GM10266 (cell line): ENCODE results near the gene SPATA6.

ENCODE experiments used
- DNase-seq: peaks from one replicate; pipeline ENCODE4 v3.0.0; 2012; ENCODE audit errors: extremely low spot score
- TF ChIP-seq, protein P1 (sequence below): IDR thresholded peaks from 2 replicates; pipeline ENCODE4 v1.5.1; 2012; ENCODE audit warnings: mild to moderate bottlenecking, low read depth; ENCODE audit not compliant: control insufficient read depth, insufficient read depth; ENCODE audit errors: missing control alignments

Gene SPATA6

DNA sequence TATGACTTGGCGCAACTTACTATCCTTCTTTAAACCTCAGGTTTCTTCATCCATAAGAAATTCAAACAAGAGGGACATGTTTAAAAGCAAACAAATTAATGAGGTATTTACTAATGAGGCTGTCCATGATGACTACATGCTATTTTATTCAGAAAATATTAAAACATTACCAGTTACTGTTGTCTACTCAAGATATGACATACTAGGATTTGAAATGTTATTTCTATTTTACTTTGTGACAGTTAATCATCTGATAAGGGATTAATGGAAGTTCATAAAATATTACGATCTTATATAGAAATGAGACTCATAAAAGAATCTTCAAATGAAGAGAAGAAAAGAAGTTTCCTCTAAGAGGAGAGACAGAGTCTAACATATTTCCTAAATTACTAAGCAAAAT is 80.1 kb downstream of the SPATA6 start:
- DNase-seq = no peak
- TF ChIP-seq, protein P1, sequence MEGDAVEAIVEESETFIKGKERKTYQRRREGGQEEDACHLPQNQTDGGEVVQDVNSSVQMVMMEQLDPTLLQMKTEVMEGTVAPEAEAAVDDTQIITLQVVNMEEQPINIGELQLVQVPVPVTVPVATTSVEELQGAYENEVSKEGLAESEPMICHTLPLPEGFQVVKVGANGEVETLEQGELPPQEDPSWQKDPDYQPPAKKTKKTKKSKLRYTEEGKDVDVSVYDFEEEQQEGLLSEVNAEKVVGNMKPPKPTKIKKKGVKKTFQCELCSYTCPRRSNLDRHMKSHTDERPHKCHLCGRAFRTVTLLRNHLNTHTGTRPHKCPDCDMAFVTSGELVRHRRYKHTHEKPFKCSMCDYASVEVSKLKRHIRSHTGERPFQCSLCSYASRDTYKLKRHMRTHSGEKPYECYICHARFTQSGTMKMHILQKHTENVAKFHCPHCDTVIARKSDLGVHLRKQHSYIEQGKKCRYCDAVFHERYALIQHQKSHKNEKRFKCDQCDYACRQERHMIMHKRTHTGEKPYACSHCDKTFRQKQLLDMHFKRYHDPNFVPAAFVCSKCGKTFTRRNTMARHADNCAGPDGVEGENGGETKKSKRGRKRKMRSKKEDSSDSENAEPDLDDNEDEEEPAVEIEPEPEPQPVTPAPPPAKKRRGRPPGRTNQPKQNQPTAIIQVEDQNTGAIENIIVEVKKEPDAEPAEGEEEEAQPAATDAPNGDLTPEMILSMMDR = no peak

DNA sequence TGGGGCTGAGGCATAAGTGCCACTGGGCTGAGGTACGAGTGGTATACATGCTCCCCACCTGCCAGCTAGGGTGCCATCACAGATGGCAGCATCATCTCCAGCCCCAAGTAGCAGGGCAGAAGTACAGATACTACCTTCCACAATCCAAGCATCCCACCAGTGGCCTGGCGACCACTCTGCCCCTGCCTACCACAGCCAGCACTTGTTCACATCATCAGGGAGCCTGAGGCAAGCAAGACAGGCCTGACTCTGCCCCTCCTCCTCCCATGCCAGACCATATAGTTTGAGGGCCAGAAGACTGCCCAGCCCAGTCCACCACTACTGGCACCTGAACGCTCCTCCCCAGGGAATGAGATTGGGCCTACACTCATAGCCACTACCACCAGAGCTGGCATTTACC is 84.6 kb downstream of the SPATA6 start:
- TF ChIP-seq, protein P1 = no peak
- no peak for DNase-seq

DNA sequence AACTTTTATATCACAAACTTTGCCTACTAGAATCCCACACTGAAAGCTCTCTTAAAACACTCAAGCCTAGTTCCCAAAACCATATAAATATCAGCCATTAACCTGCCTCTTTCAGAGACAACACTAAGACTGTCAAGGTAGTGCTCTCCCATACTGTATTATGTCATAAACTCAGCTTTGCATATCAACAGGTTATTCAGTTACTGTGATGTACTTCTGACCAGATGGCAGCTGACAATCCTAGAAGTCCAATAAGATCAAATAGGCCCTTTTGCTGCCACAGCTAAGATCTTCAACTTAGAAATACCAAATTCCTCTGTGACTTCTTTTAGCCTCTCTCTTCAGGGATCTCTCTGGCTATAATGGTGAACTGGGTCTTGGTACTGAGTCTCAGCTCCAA is 97.2 kb downstream of the SPATA6 start:
- DNase-seq = no peak
- TF ChIP-seq, protein P1 = no peak

DNA sequence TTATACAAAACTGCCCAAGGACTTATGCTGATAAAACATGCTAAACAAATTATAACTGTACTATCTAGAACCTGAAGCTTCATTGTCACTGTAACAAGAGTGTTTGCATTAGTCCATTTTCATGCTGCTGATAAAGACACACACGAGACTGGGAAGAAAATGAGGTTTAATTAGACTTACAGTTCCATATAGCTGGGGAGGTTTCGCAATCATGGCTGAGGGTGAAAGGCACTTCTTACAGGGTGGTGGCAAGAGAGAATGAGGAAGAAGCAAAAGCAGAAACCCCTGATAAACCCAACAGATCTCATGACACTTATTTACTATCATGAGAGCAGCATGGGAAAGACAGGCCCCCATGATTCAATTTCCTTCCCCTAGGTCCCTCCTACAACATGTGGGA is 100.4 kb downstream of the SPATA6 start:
- DNase-seq = no peak
- TF ChIP-seq, protein P1 = no peak

DNA sequence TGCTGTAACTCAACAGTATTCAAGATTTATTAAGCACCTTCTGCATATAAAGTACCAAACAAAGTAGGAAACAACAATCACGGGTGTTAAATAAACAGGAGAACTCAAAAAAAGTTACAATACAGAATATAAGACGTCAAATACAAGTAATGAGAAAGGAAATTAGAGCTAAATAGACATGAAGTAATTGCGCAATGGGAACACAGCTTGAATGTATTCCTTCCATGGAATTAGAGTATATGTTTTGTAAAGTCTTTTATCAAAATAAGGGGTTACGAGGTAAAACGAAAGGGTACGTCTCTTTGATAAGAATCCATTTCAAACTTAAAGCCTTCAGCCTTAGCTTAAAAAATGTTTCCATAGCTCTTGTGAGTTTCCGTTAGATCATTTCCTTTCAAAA is 109.1 kb downstream of the SPATA6 start:
- TF ChIP-seq, protein P1 = no peak
- no peak for DNase-seq

DNA sequence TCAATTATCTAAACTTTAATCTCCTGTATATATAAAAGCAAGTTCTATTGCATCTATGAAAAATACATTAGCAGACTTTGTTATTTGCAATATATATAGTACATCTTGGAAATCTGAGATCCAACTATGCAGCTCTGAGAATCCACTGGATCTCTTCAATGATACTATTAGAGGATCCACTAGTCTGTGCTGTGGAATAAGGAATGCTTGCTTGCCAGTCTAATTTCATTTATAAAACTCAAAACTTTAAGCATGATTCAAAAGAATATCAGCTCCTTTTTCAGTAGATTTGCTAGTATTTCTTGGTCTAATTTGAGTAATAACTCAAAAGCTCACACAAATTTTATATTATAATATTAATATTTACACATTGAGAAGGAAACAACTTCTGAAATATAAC is 115.1 kb downstream of the SPATA6 start:
- no peak for DNase-seq
- TF ChIP-seq, protein P1 = no peak

DNA sequence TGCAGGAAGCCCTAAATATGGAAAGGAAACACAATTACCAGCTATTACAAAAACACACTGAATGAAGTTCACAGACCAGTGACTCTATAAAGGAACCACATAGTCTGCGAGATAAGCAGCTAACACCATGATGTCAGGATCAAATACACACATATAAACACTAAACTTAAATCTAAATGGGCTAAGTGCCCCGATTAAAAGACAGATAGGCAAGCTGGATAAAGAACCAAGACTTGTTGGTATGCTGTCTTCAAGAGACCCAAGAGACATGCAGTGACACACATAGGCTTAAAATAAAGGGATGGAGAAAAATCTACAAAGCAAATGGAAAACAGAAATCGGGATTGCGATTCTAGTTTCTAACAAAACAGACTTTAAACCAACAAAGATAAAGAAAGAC is 127.6 kb downstream of the SPATA6 start:
- DNase-seq = no peak
- TF ChIP-seq, protein P1 = no peak
